NCI-H2227 treated with DMSO at 0.1 percent for 48 hours (cell line): ENCODE data around the gene VIPR1.
"Not testable (repeated sequence)": the region's sequence is repeated elsewhere in the genome, so short reads cannot be mapped to it uniquely, and the experiment has no call there.

Experiments
- DNase-seq: peaks from one replicate; lab custom pipeline; 2025; lab: John Stamatoyannopoulos, UW

The VIPR1 gene

GRCh38 chr3:42533161-42533897 lies 30.9 kb downstream of the VIPR1 start:
- DNase-seq = no peak

- no peak for DNase-seq
These were observed 33.7 kb downstream of the VIPR1 start for GRCh38 chr3:42535981-42536784.

GRCh38 chr3:42537350-42537749 lies 34.9 kb downstream of the VIPR1 start:
- no peak for DNase-seq

GRCh38 chr3:42539871-42540714 lies 37.6 kb downstream of the VIPR1 start:
- DNase-seq = no peak

- no peak for DNase-seq
These were observed 38.6 kb downstream of the VIPR1 start for GRCh38 chr3:42541079-42541478.

GRCh38 chr3:42544492-42545283 lies 42.2 kb downstream of the VIPR1 start:
- no peak for DNase-seq

GRCh38 chr3:42545284-42545900 lies 42.9 kb downstream of the VIPR1 start:
- no peak for DNase-seq

- no peak for DNase-seq
These were observed 44.3 kb downstream of the VIPR1 start for GRCh38 chr3:42546691-42547213.

GRCh38 chr3:42547401-42547945 lies 45.0 kb downstream of the VIPR1 start:
- peak; percentile 23 for DNase-seq

- no peak for DNase-seq
These were observed 46.7 kb downstream of the VIPR1 start for GRCh38 chr3:42549131-42549530.

GRCh38 chr3:42550250-42550649 lies 47.8 kb downstream of the VIPR1 start:
- no peak for DNase-seq

GRCh38 chr3:42552830-42553229 lies 50.4 kb downstream of the VIPR1 start:
- no peak for DNase-seq

GRCh38 chr3:42556089-42556632 lies 53.7 kb downstream of the VIPR1 start:
- no peak for DNase-seq

- DNase-seq = not testable (repeated sequence)
These were observed 54.4 kb downstream of the VIPR1 start for GRCh38 chr3:42556817-42557216.

- DNase-seq = no peak
These were observed 55.4 kb downstream of the VIPR1 start for GRCh38 chr3:42557854-42558253.

- no peak for DNase-seq
These were observed 59.8 kb downstream of the VIPR1 start for GRCh38 chr3:42562047-42562907.

- DNase-seq = peak; percentile 66
These were observed 67.2 kb downstream of the VIPR1 start for GRCh38 chr3:42569593-42570142.

- no peak for DNase-seq
These were observed 69.8 kb downstream of the VIPR1 start for GRCh38 chr3:42572278-42572677.

- no peak for DNase-seq
These were observed 72.8 kb downstream of the VIPR1 start for GRCh38 chr3:42575137-42575741.
